ENCODE results near the gene CRAT. TPM values are rescaled to one million over a fixed set of nuclear protein-coding genes. Genes with fewer than 3 reads are reported as not detected.
"Not testable (repeated sequence)": the region's sequence is repeated elsewhere in the genome, so short reads cannot be mapped to it uniquely, and the experiment has no call there.

The CRAT gene
- total RNA-seq, 1 experiment from 2014 or later = 38.8 TPM

GRCh38 chr9:129124506-129125069 lies 14.0 kb upstream of the CRAT start:
- BruUV-seq (replicated peaks) = no TSS peak
- no peak overlapping the region for H3K4me3 ChIP-seq (ENCODE audit: low read depth in 2 of 2, low read length in 2 of 2)
- H3K36me3 ChIP-seq (ENCODE audit: control insufficient read depth, insufficient read depth, low read length) = 0 out of 2 replicates have a peak, but pooled peaks cover 4% of the 10 kb centered on the region
- TF ChIP-seq POLR2AphosphoS5 (IDR thresholded peaks at IDR 0.05; ENCODE audit: low read depth, low read length) (no peak), TCF7L2 (IDR thresholded peaks at IDR 0.05; ENCODE audit: low read depth, low read length) (no peak), SIN3A (IDR thresholded peaks at IDR 0.05; ENCODE audit: borderline replicate concordance, insufficient read depth, low read depth, low read length) (no peak)
- TF ChIP-seq, protein P1, sequence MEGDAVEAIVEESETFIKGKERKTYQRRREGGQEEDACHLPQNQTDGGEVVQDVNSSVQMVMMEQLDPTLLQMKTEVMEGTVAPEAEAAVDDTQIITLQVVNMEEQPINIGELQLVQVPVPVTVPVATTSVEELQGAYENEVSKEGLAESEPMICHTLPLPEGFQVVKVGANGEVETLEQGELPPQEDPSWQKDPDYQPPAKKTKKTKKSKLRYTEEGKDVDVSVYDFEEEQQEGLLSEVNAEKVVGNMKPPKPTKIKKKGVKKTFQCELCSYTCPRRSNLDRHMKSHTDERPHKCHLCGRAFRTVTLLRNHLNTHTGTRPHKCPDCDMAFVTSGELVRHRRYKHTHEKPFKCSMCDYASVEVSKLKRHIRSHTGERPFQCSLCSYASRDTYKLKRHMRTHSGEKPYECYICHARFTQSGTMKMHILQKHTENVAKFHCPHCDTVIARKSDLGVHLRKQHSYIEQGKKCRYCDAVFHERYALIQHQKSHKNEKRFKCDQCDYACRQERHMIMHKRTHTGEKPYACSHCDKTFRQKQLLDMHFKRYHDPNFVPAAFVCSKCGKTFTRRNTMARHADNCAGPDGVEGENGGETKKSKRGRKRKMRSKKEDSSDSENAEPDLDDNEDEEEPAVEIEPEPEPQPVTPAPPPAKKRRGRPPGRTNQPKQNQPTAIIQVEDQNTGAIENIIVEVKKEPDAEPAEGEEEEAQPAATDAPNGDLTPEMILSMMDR (IDR thresholded peaks at IDR 0.05) = no peak
- TF ChIP-seq, protein P2, sequence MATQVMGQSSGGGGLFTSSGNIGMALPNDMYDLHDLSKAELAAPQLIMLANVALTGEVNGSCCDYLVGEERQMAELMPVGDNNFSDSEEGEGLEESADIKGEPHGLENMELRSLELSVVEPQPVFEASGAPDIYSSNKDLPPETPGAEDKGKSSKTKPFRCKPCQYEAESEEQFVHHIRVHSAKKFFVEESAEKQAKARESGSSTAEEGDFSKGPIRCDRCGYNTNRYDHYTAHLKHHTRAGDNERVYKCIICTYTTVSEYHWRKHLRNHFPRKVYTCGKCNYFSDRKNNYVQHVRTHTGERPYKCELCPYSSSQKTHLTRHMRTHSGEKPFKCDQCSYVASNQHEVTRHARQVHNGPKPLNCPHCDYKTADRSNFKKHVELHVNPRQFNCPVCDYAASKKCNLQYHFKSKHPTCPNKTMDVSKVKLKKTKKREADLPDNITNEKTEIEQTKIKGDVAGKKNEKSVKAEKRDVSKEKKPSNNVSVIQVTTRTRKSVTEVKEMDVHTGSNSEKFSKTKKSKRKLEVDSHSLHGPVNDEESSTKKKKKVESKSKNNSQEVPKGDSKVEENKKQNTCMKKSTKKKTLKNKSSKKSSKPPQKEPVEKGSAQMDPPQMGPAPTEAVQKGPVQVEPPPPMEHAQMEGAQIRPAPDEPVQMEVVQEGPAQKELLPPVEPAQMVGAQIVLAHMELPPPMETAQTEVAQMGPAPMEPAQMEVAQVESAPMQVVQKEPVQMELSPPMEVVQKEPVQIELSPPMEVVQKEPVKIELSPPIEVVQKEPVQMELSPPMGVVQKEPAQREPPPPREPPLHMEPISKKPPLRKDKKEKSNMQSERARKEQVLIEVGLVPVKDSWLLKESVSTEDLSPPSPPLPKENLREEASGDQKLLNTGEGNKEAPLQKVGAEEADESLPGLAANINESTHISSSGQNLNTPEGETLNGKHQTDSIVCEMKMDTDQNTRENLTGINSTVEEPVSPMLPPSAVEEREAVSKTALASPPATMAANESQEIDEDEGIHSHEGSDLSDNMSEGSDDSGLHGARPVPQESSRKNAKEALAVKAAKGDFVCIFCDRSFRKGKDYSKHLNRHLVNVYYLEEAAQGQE (IDR thresholded peaks at IDR 0.05; ENCODE audit: insufficient read depth in 1 of 2, low read depth in 2 of 2, low read length in 1 of 2) = no peak
- no peak for DNase-seq (ENCODE audit: low read depth, low spot score)
- CTCF ChIA-PET = interaction anchor here (0.7 kb wide), 1 partner anchor 14 kb away, joined by 4 read pairs; no protein-coding TSS in a partner anchor
- POLR2A ChIA-PET = no interaction called here
- intact Hi-C loops (cut with micrococcal nuclease; ENCODE audit: unreplicated experiment) (no loop called here), in situ Hi-C loops (cut with HindIII; ENCODE audit: low pct_unique_long_range_greater_than_20kb, low sequenced_read_pairs) (no loop called here)
- H3K27ac ChIP-seq (ENCODE audit: low read length) = no peak overlapping the region
- ATAC-seq = no peak
- no peaks in the 10 kb centered on the region for H3K27me3 ChIP-seq (ENCODE audit: control insufficient read depth, insufficient read depth, low read length)
- no peaks in the 10 kb centered on the region for H3K9me3 ChIP-seq (ENCODE audit: control insufficient read depth, insufficient read depth, low read depth, low read length)
- no peaks in the 10 kb centered on the region for H3K4me1 ChIP-seq (ENCODE audit: control insufficient read depth, insufficient read depth, low read length)

DNA sequence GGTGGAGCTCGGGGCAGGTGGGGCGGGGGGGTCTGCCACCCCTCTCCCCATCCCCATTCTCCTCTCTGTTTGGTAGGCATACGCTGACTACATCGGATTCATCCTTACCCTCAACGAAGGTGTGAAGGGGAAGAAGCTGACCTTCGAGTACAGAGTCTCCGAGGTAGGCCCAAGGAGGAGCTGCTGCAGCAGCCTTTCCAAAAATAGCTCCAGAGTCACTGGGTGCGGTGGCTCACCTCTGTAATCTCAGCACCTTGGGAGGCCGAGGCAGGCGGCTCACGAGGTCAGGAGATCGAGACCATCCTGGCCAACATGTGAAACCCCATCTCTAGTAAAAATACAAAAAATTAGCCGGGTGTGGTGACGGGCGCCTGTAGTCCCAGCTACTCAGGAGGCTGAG lies 12.4 kb upstream of the CRAT start:
- H3K4me3 ChIP-seq (ENCODE audit: low read depth in 2 of 2, low read length in 2 of 2); H3K4me1 ChIP-seq (ENCODE audit: control insufficient read depth, insufficient read depth, low read length); H3K9me3 ChIP-seq (ENCODE audit: control insufficient read depth, insufficient read depth, low read depth, low read length); POLR2A ChIA-PET; intact Hi-C loops (cut with micrococcal nuclease; ENCODE audit: unreplicated experiment); DNase-seq (ENCODE audit: low read depth, low spot score); H3K27ac ChIP-seq (ENCODE audit: low read length); H3K27me3 ChIP-seq (ENCODE audit: control insufficient read depth, insufficient read depth, low read length); in situ Hi-C loops (cut with HindIII; ENCODE audit: low pct_unique_long_range_greater_than_20kb, low sequenced_read_pairs); H3K36me3 ChIP-seq (ENCODE audit: control insufficient read depth, insufficient read depth, low read length); BruUV-seq (replicated peaks); ATAC-seq; CTCF ChIA-PET: not testable (repeated sequence)

DNA sequence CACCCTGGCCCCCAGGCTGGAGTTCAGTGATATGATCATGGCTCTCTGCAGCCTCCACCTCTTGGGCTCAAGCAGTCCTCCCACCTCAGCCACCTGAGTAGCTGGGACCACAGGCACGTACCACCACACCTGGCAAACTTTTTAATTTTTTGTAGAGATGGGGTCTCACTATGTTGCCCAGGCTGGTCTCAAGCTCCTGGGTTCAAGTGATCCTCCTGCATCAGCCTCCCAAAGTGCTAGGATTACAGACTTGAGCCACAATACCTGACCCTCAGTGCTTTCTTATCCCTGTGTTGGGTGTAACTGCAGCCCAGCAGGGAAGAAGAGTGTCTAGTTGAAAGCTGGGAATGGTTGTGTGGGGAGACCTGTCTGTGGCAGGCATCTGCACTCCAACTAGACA lies 11.5 kb upstream of the CRAT start:
- H3K36me3 ChIP-seq (ENCODE audit: control insufficient read depth, insufficient read depth, low read length) = 0 out of 2 replicates have a peak, but pooled peaks cover 4% of the 10 kb centered on the region
- ATAC-seq (no peak), DNase-seq (ENCODE audit: low read depth, low spot score) (no peak)
- no peaks in the 10 kb centered on the region for H3K9me3 ChIP-seq (ENCODE audit: control insufficient read depth, insufficient read depth, low read depth, low read length)
- BruUV-seq (replicated peaks) = no TSS peak
- H3K27me3 ChIP-seq (ENCODE audit: control insufficient read depth, insufficient read depth, low read length) = no peaks in the 10 kb centered on the region
- ChIA-PET CTCF (no interaction called here), POLR2A (no interaction called here)
- TF ChIP-seq, protein P1 (IDR thresholded peaks at IDR 0.05) = no peak
- TF ChIP-seq, protein P2 (IDR thresholded peaks at IDR 0.05; ENCODE audit: insufficient read depth in 1 of 2, low read depth in 2 of 2, low read length in 1 of 2) = no peak
- no peak for TF ChIP-seq TCF7L2 (IDR thresholded peaks at IDR 0.05; ENCODE audit: low read depth, low read length)
- no peak for TF ChIP-seq SIN3A (IDR thresholded peaks at IDR 0.05; ENCODE audit: borderline replicate concordance, insufficient read depth, low read depth, low read length)
- TF ChIP-seq POLR2AphosphoS5 (IDR thresholded peaks at IDR 0.05; ENCODE audit: low read depth, low read length) = no peak
- no peak overlapping the region for H3K27ac ChIP-seq (ENCODE audit: low read length)
- in situ Hi-C loops (cut with HindIII; ENCODE audit: low pct_unique_long_range_greater_than_20kb, low sequenced_read_pairs) = no loop called here
- H3K4me1 ChIP-seq (ENCODE audit: control insufficient read depth, insufficient read depth, low read length) = no peaks in the 10 kb centered on the region
- intact Hi-C loops (cut with micrococcal nuclease; ENCODE audit: unreplicated experiment) = no loop called here
- no peak overlapping the region for H3K4me3 ChIP-seq (ENCODE audit: low read depth in 2 of 2, low read length in 2 of 2)
